ENCODE results near the gene CTSF. TPM values are rescaled to one million over a fixed set of nuclear protein-coding genes. Genes with fewer than 3 reads are reported as not detected.

Gene CTSF
- total RNA-seq, 1 donor from 2014 or later = 0.73 TPM

- no peak for DNase-seq (ENCODE audit: low spot score)
- H3K4me3 Mint-ChIP-seq = no peak overlapping the region
- intact Hi-C loops (cut with micrococcal nuclease) = no loop called here
- no peaks in the 10 kb centered on the region for H3K27me3 Mint-ChIP-seq (ENCODE audit: insufficient read depth)
- H3K27ac Mint-ChIP-seq = no peak overlapping the region
- H3K9me3 Mint-ChIP-seq = no peaks in the 10 kb centered on the region
- peaks cover 15% of the 10 kb centered on the region for H3K36me3 Mint-ChIP-seq (ENCODE audit: low read depth)
- no peaks in the 10 kb centered on the region for H3K4me1 Mint-ChIP-seq (ENCODE audit: low read depth)
These were observed 36.6 kb downstream of the CTSF start for GRCh38 chr11:66531841-66532240.

DNA sequence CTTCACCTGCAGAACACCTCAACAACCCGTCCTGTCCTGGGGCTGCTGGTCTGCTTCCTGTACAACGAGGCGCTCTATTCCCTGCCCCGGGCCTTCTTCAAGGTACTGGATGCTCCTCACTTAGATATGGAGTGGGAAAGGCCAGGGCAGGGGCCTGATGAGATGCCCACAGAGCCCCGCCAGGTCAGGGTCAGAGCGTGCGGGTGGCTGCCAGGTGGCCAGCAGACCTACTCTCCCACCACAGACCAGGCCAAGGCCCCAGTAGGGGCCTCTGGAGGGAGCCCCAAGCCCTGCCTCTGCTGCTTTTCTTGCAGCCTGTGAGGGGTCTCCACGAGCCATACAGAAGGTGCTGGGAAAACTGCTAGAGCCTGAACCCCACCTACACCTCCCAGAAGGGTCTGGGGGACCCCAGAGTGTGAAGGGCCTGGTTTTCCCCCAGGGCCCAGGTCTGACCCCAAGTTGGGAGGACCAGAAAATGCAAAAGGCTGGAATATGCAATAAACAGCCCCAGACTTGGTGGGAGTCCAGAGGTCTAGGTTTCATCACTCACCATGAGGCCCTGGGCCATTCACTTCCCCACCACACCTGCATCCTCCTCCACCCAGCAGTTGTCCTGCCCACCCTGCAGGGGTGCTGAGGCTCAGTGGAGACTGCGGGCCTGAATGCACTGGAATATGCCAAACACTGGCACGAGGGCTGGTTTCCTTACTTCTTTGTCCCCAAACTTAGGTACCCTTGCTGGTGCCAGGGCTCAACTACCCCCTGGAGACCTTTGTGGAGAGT is 37.3 kb downstream of the CTSF start:
- H3K4me1 Mint-ChIP-seq (ENCODE audit: low read depth) = no peaks in the 10 kb centered on the region
- no peaks in the 10 kb centered on the region for H3K27me3 Mint-ChIP-seq (ENCODE audit: insufficient read depth)
- intact Hi-C loops (cut with micrococcal nuclease) = no loop called here
- no peak overlapping the region for H3K27ac Mint-ChIP-seq
- peaks cover 15% of the 10 kb centered on the region for H3K36me3 Mint-ChIP-seq (ENCODE audit: low read depth)
- DNase-seq (ENCODE audit: low spot score) = no peak
- no peaks in the 10 kb centered on the region for H3K9me3 Mint-ChIP-seq
- H3K4me3 Mint-ChIP-seq = no peak overlapping the region

DNA sequence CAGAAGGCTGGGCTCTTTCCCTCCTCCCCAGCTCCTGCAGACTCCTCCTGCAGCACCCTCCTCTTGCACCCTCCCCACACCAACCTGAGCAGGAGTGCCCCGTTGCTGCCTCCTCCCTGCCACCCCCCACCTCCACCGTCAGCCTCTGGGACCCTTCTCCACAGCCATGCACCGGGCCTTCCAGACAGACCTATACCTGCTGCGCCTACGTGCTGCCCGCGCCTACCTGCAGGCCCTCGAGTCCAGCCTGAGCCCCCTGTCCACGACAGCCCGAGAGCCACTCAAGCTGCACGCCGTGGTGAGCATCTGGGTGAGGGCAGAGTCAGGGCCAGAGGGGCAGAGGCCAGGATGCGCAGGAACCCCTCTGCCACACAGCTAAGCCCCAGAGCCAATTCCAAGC is 38.8 kb downstream of the CTSF start:
- H3K27ac Mint-ChIP-seq = no peak overlapping the region
- intact Hi-C loops (cut with micrococcal nuclease) = no loop called here
- H3K9me3 Mint-ChIP-seq = no peaks in the 10 kb centered on the region
- no peak overlapping the region for H3K4me3 Mint-ChIP-seq
- no peaks in the 10 kb centered on the region for H3K27me3 Mint-ChIP-seq (ENCODE audit: insufficient read depth)
- no peak for DNase-seq (ENCODE audit: low spot score)
- no peaks in the 10 kb centered on the region for H3K4me1 Mint-ChIP-seq (ENCODE audit: low read depth)
- H3K36me3 Mint-ChIP-seq (ENCODE audit: low read depth) = peaks cover 9% of the 10 kb centered on the region

DNA sequence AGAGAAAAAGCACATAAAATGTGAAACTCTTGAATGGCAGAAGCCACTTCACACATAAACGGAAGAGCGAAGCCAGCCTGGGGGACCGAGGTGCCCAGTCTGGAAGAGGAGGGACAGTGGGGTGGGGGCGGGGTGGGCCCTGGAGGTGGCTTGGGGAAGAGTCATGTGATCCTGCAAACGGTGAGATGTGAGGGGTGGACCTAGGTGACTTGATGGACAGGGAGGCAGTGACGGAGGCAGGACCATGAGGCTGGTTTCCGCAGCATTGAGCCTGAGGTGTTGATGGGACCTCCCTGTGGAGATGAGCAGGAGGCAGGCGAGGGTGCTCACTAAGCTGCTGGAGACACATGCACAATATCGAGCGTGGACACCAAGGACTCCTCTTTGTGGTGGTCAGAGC is 39.3 kb downstream of the CTSF start:
- H3K9me3 Mint-ChIP-seq = no peaks in the 10 kb centered on the region
- DNase-seq (ENCODE audit: low spot score) = no peak
- H3K4me3 Mint-ChIP-seq = no peak overlapping the region
- H3K27ac Mint-ChIP-seq = no peak overlapping the region
- intact Hi-C loops (cut with micrococcal nuclease) = no loop called here
- H3K4me1 Mint-ChIP-seq (ENCODE audit: low read depth) = no peaks in the 10 kb centered on the region
- H3K36me3 Mint-ChIP-seq (ENCODE audit: low read depth) = peaks cover 9% of the 10 kb centered on the region
- H3K27me3 Mint-ChIP-seq (ENCODE audit: insufficient read depth) = no peaks in the 10 kb centered on the region

DNA sequence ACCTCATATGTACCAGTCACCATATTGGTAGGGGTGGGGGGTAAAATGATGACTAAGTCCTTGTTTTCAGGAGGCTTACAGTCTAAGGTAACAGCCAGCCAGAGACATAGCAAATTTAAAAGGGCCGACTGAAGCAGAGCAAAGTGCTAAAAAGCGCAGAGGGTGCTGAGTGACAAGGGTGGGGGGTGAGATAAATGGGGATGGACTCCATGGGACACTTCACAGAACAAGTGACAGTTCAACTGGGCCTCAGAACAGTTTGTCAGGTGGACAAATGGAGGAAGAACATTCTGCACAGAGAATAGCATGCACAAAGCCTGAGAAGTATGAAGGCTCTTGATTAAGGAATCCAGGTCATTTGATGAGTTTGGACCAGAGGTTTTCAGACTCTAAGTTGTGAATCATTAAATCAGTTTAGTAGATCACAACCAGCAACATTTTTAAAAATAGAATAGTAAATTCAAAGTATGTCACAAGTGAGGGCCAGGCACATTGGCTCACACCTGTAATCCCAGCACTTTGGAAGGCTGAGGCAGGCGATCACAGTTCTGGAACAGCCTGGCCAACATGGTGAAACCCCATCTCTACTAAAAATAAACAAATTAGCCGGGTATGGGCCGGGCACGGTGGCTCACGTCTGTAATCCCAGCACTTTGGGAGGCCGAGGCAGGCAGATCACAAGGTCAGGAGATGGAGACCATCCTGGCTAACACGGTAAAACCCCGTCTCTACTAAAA is 43.9 kb downstream of the CTSF start:
- intact Hi-C loops (cut with micrococcal nuclease) = no loop called here
- peaks cover 17% of the 10 kb centered on the region for H3K36me3 Mint-ChIP-seq (ENCODE audit: low read depth)
- H3K9me3 Mint-ChIP-seq = no peaks in the 10 kb centered on the region
- no peaks in the 10 kb centered on the region for H3K27me3 Mint-ChIP-seq (ENCODE audit: insufficient read depth)
- no peak for DNase-seq (ENCODE audit: low spot score)
- H3K4me1 Mint-ChIP-seq (ENCODE audit: low read depth) = peaks cover 5% of the 10 kb centered on the region
- no peak overlapping the region for H3K27ac Mint-ChIP-seq
- H3K4me3 Mint-ChIP-seq = no peak overlapping the region

GRCh38 chr11:66523611-66524010 is 44.8 kb downstream of the CTSF start:
- no peak for DNase-seq (ENCODE audit: low spot score)

More at GRCh38 chr11:66523611-66524010, 44.8 kb downstream of the CTSF start:
- Mint-ChIP-seq H3K9me3 (no peaks in the 10 kb centered on the region), H3K27me3 (ENCODE audit: insufficient read depth) (no peaks in the 10 kb centered on the region), H3K4me3 (no peak overlapping the region), H3K27ac (no peak overlapping the region), H3K4me1 (ENCODE audit: low read depth) (peaks cover 5% of the 10 kb centered on the region), H3K36me3 (ENCODE audit: low read depth) (peaks cover 17% of the 10 kb centered on the region)
- intact Hi-C loops (cut with micrococcal nuclease) = no loop called here

Other genes starting within 250 kb of the CTSF start
- 0.78 and 0.86 TPM in 2 replicates for gene RIN1, start 232.2 kb downstream of the CTSF start, total RNA-seq
- 63.1 and 67.1 TPM in 2 replicates for gene BRMS1, start 223.5 kb downstream of the CTSF start, total RNA-seq
- gene B4GAT1, start 221.0 kb downstream of the CTSF start, total RNA-seq = 10.6 and 12.1 TPM in 2 replicates
- gene SLC29A2, start 196.8 kb downstream of the CTSF start, total RNA-seq = 14.3 and 16.6 TPM in 2 replicates
- gene NPAS4, start 147.6 kb downstream of the CTSF start, total RNA-seq = not detected in 2 replicates
- 93.0 and 93.6 TPM in 2 replicates for gene MRPL11, start 129.8 kb downstream of the CTSF start, total RNA-seq
- 15.3 and 15.8 TPM in 2 replicates for gene PELI3, start 101.7 kb downstream of the CTSF start, total RNA-seq
- gene DPP3, start 88.2 kb downstream of the CTSF start, total RNA-seq = 102 and 112 TPM in 2 replicates
- 18.0 and 18.1 TPM in 2 replicates for gene BBS1, start 58.0 kb downstream of the CTSF start, total RNA-seq
- 14.6 and 15.6 TPM in 2 replicates for gene ZDHHC24, start 22.6 kb downstream of the CTSF start, total RNA-seq
- 0.05 TPM in 1 of 2 replicates, not detected in the other for gene ACTN3, start 21.7 kb downstream of the CTSF start, total RNA-seq
- gene CCDC87, start 24.5 kb upstream of the CTSF start, total RNA-seq = 0.29 and 0.37 TPM in 2 replicates
- 25.3 and 32.1 TPM in 2 replicates for gene CCS, start 24.6 kb upstream of the CTSF start, total RNA-seq
- 198 and 200 TPM in 2 replicates for gene RBM14, start 48.0 kb upstream of the CTSF start, total RNA-seq
- gene RBM4, start 70.1 kb upstream of the CTSF start, total RNA-seq = 131 and 133 TPM in 2 replicates
- 14.3 and 16.6 TPM in 2 replicates for gene RBM4B, start 109.3 kb upstream of the CTSF start, total RNA-seq
- 0.91 and 1.1 TPM in 2 replicates for gene SPTBN2, start 160.6 kb upstream of the CTSF start, total RNA-seq